ENCODE results near the gene ANKRD23. TPM values are rescaled to one million over a fixed set of nuclear protein-coding genes. Genes with fewer than 3 reads are reported as not detected.
A peak's percentile ranks its signal among the peaks of the same experiment; 100 is the strongest.

ANKRD23 gene
- total RNA-seq, 1 donor from 2014 or later = 4.4 TPM

DNA sequence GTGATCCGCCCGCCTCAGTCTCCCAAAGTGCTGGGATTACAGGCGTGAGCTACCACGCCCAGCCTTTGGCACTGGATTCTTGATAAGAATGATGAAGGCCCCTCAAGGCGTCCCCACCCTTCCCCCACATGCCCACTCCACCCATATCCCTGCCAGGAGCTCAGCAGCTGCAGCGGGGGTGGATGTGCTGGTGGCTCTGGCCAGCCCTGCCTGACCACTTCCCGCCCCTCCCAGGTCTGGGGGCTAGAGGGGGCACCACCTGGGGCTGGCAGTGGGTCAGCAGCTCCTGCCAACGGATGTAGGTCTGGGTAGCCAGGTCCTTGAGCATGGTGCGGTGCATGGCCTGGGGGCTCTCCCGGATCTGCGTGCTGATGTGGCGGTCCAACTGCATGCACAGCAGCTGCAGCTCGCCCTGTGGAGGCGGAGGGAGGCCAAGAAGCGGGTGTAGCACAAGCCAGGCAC is 33.8 kb upstream of the ANKRD23 start:
- DNase-seq (ENCODE audit: low spot score) (no peak), ATAC-seq (no peak)

DNA sequence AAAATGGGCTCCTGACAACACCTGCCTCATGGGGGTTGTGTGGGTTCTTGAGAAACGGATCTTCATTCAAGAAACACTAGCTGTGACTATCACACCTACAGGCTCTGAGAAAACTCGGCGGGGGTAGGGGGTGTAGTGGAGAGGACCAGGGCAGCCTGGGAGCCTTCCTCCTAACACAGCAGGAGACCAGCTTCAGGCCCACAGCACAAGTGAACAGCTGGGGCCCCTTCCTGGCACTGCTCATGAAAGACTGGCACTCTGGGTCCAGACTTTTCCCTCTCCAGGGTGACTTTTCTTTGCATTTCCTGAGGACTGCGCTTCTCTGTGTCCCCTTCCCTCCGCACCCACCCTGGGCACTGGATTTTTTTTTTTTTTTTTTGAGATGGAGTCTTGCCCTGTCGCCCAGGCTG is 33.2 kb upstream of the ANKRD23 start:
- ATAC-seq (no peak), DNase-seq (ENCODE audit: low spot score) (no peak)

DNA sequence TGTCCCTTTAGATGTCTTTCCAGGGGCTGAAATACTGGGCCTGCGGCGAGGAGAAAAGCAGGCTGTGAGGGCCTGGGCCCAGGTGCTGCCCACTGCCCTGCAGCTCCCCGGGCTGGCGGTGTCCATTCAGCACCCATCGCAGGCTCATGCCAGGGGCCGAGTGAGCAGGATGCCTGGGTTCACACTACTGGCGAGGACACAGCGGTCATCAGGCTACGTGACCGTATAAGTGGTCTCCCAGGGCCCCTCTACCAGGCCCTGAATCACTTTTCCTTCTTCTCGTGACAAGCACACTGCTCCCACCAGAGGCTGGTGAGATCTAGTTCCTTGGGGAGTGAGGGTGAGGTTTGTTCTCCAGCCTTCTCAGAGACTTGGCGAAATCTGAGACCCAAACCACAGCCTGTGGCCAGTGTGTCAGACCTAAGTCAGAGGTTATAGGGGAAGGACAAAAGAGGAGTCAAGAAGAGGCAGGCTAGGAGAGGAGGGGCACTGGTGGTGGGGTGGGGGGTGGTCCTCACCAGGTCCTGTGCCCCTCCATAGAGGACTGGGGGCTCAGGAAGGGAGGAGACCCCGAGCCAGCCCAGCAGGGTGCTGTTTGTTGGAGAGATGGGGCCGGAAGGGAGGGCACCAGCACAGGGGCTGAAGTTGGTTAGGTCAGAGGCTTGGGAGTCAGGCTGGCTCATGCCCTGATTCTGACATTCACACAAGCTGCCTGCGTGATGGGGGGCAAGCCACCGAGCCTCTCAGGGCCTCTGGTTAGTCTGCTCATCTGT is 32.6 kb upstream of the ANKRD23 start:
- no peak for ATAC-seq
- DNase-seq (ENCODE audit: low spot score) = no peak

DNA sequence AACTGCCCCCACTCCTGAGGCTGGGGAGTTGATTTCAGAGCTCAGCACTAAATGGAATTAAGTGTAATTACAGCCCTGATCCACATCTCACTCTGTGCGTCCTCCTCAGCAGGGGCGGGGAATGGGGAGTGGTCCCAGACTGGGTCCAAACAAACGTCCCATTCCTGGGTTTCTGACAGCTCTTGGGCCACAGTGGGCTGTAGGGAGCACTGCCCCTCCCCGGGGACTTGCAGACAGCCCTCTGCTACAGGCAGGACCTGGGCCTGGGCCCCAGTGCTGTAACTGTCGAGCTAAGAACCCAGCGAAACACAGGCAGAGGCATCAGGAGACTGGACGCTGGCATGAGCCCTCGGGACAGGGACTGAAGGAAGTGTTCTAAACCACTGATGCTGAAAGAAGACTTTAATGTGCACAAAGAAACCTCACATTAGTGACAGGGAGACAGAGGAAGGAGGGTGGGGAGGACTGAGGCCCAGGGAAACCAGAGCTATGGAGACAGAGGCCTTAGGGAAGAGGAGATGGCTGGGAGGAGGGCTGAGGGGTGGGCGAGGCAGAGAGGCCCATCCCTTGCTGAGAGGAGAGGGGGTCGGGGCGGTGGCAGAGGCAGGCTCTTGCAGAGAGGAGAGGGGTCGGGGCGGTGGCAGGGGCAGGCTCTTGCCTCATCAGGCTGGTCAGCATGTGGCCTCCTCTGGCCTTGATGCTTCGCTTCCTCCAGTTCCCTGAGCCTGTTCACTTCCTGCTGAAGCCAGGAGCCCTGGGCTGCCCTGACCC is 31.9 kb upstream of the ANKRD23 start:
- DNase-seq (ENCODE audit: low spot score) (no peak), ATAC-seq (peak; percentile 18)

DNA sequence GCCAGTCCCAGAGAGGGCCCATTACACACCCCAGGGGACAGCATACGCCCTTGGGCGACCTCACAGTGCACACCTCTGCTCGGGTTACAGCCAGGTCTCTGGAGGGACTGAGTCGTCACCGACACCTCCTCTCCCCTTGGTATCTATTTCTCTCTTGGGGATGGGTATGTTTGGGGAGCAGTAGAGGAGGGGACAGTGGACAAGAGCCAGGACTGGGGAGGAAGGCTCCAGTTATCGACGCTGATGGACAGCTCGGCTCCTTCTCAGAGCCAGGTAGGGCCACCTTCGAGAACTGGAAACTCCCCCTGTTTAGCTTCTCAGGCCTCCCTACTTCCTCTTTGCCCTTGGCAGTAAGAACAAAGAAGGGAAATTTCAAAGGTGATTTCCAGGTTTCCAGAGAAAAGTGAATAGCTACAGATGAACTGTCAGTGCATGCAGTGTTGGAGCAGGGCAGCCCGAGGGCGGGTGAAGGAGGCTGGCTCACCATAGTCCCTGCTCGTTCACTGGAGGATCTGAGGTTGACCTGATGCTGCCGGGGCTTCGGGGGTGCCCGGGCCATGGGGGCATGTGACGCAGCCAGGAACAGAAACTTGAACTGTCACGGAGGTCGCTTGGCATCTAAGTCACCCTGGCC is 30.5 kb upstream of the ANKRD23 start:
- DNase-seq (ENCODE audit: low spot score) (no peak), ATAC-seq (no peak)

DNA sequence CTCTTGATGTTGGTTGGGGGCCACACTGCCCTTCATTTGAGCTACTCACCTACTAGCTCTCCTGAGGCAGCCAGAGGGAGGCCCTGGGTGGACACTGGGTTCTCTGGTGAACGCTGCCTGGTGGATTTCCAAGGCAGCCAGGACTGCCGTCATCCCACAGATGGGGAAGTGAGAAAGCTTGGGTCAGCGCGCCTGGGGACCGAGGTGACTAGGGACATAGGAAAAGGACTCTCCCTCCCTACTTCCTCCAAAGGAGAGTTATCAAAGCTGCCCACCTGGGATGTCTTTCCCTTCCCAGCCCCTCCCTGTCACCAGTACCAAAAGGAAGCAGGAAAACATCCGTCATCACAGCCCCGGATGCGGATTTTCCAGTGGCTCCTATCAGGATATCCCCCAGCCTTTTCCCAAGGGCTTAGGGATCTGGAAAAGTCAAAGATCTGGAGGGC is 29.9 kb upstream of the ANKRD23 start:
- DNase-seq (ENCODE audit: low spot score) (no peak), ATAC-seq (no peak)

DNA sequence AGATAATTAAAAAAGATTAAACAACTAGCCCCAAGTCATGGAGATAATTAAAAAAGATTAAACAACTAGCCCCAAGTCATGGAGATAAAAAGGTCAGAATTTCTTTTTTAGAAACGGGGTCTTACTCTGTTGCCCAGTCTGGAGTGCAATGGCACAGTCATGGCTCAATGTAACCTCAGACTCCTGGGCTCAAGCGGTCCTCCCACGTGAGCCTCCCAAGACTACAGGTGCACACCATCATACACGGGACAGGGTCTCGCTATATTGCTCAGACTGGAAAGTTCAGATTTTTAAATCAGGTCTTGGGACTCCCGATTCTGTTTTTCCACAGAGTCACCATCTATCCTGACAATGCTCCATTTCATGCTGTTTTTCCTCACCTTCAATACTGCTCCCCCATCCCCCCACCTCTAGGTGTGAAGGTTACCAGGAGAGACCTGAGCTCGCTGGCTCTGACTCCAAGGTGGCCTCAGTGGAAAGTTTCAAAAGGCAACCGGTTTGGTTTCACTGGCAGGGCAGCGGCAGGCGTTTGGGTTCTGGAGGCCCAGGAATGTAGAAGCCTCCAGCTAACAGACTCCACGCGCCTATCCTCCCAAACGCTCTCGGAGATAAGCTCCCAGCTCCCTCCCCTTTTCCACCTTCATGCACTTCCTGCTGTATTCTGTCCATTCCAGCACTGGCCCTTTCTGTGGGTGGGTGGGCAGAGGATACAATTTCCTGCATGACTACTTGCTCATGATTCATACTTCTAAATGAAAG is 28.9 kb upstream of the ANKRD23 start:
- DNase-seq (ENCODE audit: low spot score) (no peak), ATAC-seq (no peak)

DNA sequence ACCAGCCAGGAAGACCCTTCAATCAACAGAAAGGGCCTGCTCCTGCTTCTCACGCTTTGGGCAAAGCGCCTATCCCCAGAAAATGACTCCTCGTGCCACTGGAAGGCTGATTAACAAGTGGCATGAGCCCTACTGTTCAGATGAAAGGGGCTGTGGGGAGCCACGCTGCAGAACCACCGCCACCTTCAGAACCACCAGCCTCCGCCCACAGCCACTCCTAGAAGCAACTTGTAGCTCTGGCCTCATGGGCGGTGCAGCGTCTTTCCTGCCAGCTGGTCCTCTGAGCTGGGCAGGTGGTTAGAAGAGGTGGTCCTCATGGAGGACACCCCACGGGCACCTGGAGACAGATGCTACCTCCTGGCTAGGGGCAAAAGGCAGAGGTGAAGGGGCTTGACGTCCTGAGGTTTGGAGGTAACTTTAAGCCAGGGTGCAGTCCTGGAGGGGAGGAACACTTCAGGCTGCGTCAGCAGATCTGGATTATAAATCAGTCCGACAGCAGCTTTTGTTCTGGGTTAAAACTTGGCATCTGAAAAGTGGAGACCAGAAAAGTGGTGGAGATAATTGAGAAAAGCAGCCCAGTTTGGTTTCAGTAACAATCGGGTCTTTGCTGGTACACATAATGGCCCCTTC is 26.9 kb upstream of the ANKRD23 start:
- ATAC-seq (no peak), DNase-seq (ENCODE audit: low spot score) (peak; percentile 50)

DNA sequence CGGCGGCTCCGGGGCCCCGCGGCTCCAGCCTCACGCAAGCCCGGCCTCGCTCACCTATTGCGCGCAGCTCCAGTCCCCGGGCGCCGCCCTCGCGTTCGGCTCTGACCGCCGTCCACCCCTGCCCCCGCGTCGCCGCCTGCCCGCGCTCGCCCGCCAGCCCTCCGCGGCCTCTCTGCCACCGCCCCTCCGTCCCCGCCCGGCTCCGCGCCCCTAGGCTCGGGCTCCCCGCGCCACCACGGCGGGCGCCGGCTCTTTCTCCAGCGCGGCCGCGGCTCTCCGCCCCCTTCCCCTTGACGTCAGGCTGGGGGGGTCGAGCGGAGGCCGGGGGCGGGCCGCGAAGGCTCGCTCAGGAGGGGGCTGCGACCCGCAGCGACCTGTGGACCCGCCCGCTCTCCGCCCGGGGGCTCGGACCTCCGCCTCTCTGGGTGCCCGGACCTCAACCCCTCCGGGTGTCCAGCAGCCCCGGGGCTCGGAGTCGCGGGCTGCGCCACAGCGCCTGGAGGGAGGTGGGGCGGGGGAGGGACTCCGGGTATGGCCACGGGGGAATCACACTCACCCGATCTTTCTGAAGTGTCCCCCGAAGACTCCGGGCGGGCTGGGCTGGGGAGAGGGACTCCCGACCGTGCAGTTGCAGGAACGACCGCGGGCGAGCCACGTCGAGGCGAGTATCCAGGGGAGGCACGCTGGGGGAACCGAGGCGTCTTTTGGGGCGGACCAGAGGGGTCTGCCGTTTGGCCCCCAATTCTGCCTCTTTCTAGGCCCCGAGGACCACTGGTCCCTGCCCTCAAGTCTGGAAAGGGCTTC is 26.2 kb upstream of the ANKRD23 start, which contains the start of gene SEMA4C:
TSS of gene SEMA4C (minus strand) at position 259 of the 804 bp plus-strand sequence. CDS start 2,194 bp downstream, outside the sequence.
- ATAC-seq (peak; percentile 58), DNase-seq (ENCODE audit: low spot score) (peak; percentile 70)

DNA sequence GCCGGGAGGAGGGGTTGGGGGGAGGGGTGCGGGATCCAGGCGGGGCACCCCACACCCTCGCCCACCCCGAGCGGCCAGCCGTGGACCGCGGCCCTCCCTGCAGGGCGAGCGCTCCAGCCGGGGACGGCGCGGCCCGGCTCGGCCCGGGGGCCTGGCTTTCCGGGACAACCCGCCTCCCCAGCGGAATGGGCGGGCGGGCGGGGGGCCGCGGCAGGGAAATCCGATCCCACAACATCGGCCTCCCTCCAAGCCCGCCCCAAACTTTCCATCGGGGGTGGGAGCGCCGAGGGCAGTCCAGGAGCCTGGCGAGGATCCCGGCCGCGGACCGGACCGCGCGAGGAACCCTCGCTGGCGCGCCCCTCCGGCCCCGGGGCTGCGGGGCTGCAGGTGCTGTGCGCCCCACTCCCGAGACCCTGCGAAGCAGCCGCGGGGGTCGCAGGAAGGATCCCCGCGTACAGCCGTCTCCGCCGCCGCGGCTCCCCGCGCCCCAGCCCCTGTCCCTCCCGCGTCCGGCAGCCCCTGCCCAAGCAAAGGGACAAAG is 25.5 kb upstream of the ANKRD23 start:
- ATAC-seq = peak; percentile 47
- peak; percentile 83 for DNase-seq (ENCODE audit: low spot score)

DNA sequence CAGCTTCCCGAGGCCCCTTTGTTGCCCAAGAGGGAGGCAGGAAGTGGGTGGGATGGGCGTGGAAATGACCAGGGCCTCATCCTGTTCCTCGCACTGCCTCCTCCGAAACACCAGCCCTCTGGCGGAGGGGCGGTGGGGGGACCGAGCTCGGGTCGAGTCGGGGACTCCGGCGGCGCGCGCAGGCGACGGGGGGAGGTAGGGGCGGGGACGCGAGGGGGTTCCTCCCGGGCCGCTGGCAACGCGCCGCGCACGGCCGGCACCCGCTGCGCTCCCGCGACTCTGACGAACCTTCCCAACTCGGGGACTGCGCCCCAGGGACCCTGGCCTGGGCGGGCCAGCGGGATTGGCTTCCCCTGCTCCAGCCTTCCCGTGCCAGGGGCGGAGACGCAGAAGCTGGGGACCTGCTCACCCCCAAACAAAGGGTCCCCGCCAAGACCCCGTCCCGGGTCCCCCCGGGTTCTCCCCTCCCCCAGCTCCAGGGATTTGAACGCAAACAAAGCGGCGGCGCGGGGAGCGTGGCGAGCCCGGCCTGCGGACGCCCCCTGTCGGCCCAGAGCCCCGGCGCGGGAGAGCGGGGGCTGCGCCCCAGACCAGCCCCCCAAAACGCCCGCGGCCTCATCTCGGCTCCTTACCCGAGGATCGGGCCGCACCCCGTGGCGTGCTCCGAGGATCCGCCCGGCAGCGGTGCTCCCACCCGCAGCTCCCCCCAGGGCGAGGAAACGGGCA is 24.9 kb upstream of the ANKRD23 start:
- ATAC-seq = peak; percentile 72
- peak; percentile 88 for DNase-seq (ENCODE audit: low spot score)

DNA sequence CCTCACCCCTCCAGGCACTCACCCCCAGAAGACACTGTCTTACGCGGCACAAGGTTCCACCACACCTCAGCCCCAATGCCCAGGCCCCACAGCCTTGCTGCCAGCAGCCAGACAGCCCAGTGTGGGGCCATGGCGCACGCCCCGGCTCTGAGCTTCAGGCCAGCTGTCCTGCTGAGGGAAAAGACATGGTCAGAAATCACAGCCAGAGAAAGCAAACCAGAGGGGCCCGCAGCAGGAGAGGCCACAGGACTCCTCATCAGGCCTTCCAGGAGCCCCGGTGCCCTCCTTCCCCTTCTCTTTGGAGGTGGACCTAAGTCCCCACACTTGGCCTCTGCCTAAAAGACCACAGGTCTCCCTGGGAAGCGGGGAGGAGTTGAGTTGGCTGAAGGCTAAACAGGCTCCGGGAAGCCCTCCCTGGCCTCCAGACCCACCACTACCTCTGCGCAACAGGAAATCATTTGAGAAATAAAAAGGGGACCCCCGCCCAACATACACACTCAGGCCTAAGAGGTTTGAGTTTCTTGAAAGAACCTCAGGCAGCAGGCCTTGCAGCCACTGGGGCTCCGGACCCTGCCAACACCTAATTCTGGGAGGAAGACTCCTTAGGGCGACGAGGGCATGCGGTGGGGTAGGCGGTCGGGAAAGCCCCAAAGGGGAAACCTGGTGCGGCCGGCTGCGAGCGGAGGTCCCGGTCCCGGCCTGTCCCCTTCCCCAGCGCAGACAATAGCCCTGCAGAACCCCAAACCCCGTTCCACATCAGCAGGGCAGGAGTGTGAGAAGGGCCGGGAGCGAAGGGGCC is 24.1 kb upstream of the ANKRD23 start:
- ATAC-seq (no peak), DNase-seq (ENCODE audit: low spot score) (peak; percentile 47)

DNA sequence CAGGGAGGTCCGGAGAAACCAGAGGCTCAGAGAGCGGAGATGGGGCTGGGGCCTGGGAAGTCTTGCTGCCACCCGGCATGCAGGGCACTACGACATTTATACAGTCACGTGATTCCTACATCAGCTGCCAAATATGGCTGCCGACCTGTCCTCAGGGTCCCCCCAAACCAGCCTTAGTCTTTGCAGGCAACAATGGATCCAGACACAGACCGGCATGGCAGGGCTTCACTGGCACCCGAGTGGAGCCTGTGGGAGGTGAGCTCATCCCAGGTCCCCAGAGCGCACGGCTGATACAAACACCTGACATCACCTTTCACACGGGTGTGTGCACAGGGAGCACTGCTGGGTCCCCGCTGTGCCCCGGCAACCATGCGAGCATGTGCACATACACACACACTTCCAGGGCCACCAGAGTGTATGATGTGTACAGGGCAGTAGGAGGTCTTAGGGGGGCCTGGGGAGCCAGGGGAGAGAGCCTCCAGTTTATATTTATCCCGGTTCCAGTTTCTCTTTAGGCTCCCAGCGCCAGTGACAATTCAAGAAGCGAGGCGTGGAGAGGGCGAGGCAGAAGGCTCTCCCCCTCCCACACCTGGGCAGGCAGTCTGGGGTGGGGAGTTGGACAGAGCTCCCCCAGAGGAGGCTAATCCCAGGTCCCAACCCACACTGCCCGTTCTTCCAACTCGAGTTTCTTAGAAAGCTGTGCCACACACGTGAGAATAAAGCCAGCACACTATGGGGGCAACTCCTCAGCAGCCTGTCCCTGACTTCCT is 23.4 kb upstream of the ANKRD23 start:
- ATAC-seq (no peak), DNase-seq (ENCODE audit: low spot score) (no peak)

DNA sequence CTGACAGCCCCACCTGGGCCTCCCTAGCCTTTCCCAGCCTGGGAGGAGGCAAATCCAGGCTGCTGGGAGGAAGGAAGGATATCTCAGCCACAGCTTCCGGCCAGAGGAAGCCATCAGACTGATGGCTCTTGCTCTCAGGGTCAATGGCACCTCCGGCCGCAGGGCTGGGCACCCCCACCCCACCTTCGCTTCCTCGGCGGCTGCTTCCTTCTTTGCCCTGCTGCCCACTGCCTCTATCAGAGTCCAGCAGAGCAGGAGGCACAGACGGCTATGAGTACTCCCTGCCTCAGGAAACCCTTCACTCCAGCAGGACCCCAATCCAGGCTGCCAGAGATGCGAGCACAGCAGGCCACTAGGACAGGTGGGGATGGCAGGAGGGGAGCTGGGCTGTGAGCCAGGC is 22.8 kb upstream of the ANKRD23 start:
- DNase-seq (ENCODE audit: low spot score) (peak; percentile 48), ATAC-seq (no peak)

DNA sequence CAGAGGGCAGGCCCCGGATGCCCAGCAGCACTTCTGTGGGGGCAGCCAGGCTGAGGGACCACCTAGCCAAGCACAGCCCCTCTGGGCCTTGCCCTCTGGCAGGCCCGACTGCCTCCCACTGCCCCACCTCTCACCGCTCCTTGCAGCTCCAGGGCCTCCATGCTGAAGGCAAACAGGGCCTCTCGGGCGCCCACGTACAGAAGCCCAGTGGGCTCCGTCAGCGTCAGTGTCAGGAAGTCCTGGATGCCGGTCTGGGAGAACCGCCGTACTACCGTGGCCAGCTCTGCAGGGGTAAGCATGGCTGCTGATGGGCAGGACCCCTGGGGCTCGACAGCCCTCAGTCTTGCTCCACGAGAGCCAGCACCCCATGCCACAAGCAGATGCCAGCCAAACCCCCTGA is 22.3 kb upstream of the ANKRD23 start:
- ATAC-seq (no peak), DNase-seq (ENCODE audit: low spot score) (no peak)

DNA sequence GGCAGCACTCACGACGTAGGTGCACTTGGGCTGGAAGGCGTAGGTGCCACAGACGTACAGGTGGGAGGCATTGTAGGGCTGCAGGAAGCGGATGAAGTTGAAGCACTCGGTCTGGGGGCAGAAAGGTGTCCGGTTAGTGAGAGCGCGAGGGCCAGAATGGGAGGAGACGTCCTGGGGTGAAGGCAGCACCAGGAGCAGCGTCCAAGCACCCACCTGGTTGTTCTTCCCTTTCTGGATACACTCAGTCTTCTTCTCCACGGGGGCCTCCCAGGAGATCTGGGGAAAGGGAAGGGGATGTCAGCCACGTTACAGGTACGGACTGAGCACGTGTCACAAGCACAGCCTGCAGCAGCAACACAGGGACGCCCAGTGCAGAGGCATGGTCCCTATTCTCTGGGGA is 21.8 kb upstream of the ANKRD23 start:
- ATAC-seq (no peak), DNase-seq (ENCODE audit: low spot score) (no peak)
